SK-N-MC (cell line): ENCODE data around the gene PLA2G4E.

Experiments
- EZH2 ChIP-seq: fragments of 200-600 bp; sonication (generic); IDR thresholded peaks from one replicate; pipeline ENCODE4 v1.6.1; 2017; ENCODE audit warnings: antibody characterized with exemption
- FOXP2 ChIP-seq: optimal IDR thresholded peaks from 2 replicates; pipeline ENCODE3; 2011; ENCODE audit warnings: mild to moderate bottlenecking, moderate library complexity; ENCODE audit not compliant: insufficient read depth; ENCODE audit errors: extremely low read length, control extremely low read depth

- TF ChIP-seq EZH2: no peak
- TF ChIP-seq FOXP2: no peak
These were observed 42.3 kb downstream of the PLA2G4E start for GRCh38 chr15:41978534-41978933.
